Esophagus squamous epithelium (tissue), 4 donors: ENCODE data around the gene FAM193B.

Experiments used
- POLR2A ChIP-seq, 4 donors: fragments of 450-650 bp; IDR thresholded peaks; one replicate each; pipeline ENCODE4 v1.6.1; 2017; ENCODE audit warnings: antibody characterized with exemption in 4 of 4, mild to moderate bottlenecking in 4 of 4, moderate library complexity in 3 of 4
- TF ChIP-seq, protein P1 (sequence below), 6 experiments: fragments of 450-650 bp in 4 of 6; fragments of 200-600 bp in 2 of 6; sonication (generic) in 2 of 6; IDR thresholded peaks; one replicate each; pipeline ENCODE4 v1.5.1; 2016 to 2019; ENCODE audit warnings: antibody characterized with exemption in 6 of 6, mild to moderate bottlenecking in 4 of 6, moderate library complexity in 4 of 6

- no peak for TF ChIP-seq POLR2A (IDR thresholded peaks at IDR 0.05)
- TF ChIP-seq, protein P1, sequence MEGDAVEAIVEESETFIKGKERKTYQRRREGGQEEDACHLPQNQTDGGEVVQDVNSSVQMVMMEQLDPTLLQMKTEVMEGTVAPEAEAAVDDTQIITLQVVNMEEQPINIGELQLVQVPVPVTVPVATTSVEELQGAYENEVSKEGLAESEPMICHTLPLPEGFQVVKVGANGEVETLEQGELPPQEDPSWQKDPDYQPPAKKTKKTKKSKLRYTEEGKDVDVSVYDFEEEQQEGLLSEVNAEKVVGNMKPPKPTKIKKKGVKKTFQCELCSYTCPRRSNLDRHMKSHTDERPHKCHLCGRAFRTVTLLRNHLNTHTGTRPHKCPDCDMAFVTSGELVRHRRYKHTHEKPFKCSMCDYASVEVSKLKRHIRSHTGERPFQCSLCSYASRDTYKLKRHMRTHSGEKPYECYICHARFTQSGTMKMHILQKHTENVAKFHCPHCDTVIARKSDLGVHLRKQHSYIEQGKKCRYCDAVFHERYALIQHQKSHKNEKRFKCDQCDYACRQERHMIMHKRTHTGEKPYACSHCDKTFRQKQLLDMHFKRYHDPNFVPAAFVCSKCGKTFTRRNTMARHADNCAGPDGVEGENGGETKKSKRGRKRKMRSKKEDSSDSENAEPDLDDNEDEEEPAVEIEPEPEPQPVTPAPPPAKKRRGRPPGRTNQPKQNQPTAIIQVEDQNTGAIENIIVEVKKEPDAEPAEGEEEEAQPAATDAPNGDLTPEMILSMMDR (IDR thresholded peaks at IDR 0.05), result no peak
Observed at GRCh38 chr5:177569894-177570293, 15.5 kb upstream of the FAM193B start.
